Prostate gland (tissue), 2 donors: ENCODE results near the gene CORO6.

Source experiments
- CTCF ChIP-seq, 4 experiments: fragments of 200-600 bp in 2 of 4; fragments of 450-650 bp in 2 of 4; sonication (generic) in 2 of 4; IDR thresholded peaks; 1 replicate in 3 of 4; 2 replicates in 1 of 4; pipeline ENCODE4 v1.5.1; 2016 to 2019; ENCODE audit warnings: antibody characterized with exemption in 4 of 4, mild to moderate bottlenecking in 2 of 4, moderate library complexity in 2 of 4
- POLR2A ChIP-seq: fragments of 450-650 bp; IDR thresholded peaks from one replicate; pipeline ENCODE4 v1.6.1; 2016; ENCODE audit warnings: antibody characterized with exemption, mild to moderate bottlenecking

DNA sequence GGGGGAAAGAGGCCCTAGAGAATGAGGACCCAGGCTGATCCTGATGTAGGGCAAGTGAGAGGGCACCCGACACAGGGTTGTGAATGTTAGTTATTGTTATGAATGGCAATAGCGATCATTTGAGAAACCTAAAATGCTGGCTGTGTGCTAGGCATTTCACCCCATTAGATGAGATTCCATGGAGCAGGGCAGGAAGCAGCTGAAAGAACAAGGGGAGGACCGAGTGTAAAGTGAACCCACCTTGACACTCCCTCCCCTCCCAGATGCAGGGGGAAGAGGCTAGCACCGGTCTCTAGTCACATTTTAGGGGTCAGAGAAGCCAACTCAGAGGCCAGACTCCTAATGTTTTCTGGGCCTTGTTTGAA, 553 bp upstream of the CORO6 start:
- TF ChIP-seq CTCF (IDR thresholded peaks at IDR 0.05) (no peak), POLR2A (no peak)
